NCI-H1092 (cell line): Measurements from ENCODE around the gene CBY1.

Experiments
- DNase-seq: peaks from one replicate; lab custom pipeline; 2025; lab: John Stamatoyannopoulos, UW

Gene CBY1

GRCh38 chr22:38649841-38650522 is 6.5 kb upstream of the CBY1 start:
- DNase-seq: no peak

GRCh38 chr22:38652859-38653258 is 3.6 kb upstream of the CBY1 start:
- DNase-seq: no peak

- no peak for DNase-seq
These were observed 2.7 kb upstream of the CBY1 start for GRCh38 chr22:38653741-38654140.

GRCh38 chr22:38655519-38656255 is 751 bp upstream of the CBY1 start:
- no peak for DNase-seq

GRCh38 chr22:38657045-38657909 is 839 bp downstream of the CBY1 start:
- no peak for DNase-seq

- DNase-seq: no peak
These were observed 18.4 kb downstream of the CBY1 start for GRCh38 chr22:38674888-38675287.

GRCh38 chr22:38675833-38676232 is 19.4 kb downstream of the CBY1 start:
- DNase-seq: no peak

- DNase-seq: peak; percentile 78
These were observed 25.3 kb downstream of the CBY1 start, which contains the start of gene TOMM22 for GRCh38 chr22:38681582-38682335. Gene TOMM22, plus strand, starts transcription at chr22:38681957. Its CDS starts 22 bp downstream, at chr22:38681979.

GRCh38 chr22:38684895-38685294 is 28.5 kb downstream of the CBY1 start:
- no peak for DNase-seq

GRCh38 chr22:38685761-38686160 is 29.3 kb downstream of the CBY1 start:
- DNase-seq: no peak

- no peak for DNase-seq
These were observed 33.2 kb downstream of the CBY1 start for GRCh38 chr22:38689651-38690050.

GRCh38 chr22:38694049-38694448 is 37.6 kb downstream of the CBY1 start:
- no peak for DNase-seq

- no peak for DNase-seq
These were observed 38.5 kb downstream of the CBY1 start for GRCh38 chr22:38694940-38695339.

- DNase-seq: no peak
These were observed 40.4 kb downstream of the CBY1 start for GRCh38 chr22:38696606-38697424.

- DNase-seq: no peak
These were observed 41.1 kb downstream of the CBY1 start for GRCh38 chr22:38697425-38698089.

GRCh38 chr22:38698407-38699094 is 42.1 kb downstream of the CBY1 start:
- DNase-seq: no peak

GRCh38 chr22:38699143-38699542 is 42.7 kb downstream of the CBY1 start:
- DNase-seq: no peak

- no peak for DNase-seq
These were observed 43.3 kb downstream of the CBY1 start for GRCh38 chr22:38699784-38700183.

GRCh38 chr22:38700270-38700788 is 43.9 kb downstream of the CBY1 start:
- DNase-seq: peak; percentile 12
